Ectodermal cell (in vitro differentiated cells): ENCODE results near the gene DUSP6.

Experiments used
- H3K27ac ChIP-seq: 2 replicates; pipeline ENCODE4 v1.7.0; 2013; ENCODE audit warnings: mild to moderate bottlenecking, low read depth, low read length; ENCODE audit not compliant: insufficient read depth, poor library complexity, severe bottlenecking
- H3K27me3 ChIP-seq: 2 replicates; pipeline ENCODE4 v1.7.0; 2013; ENCODE audit warnings: mild to moderate bottlenecking, low read length; ENCODE audit not compliant: insufficient read depth, control insufficient read depth, poor library complexity, severe bottlenecking
- H3K36me3 ChIP-seq: one replicate; pipeline ENCODE4 v1.7.0; 2013; ENCODE audit warnings: low read length; ENCODE audit not compliant: control insufficient read depth, insufficient read depth
- H3K4me1 ChIP-seq: one replicate; pipeline ENCODE4 v1.7.0; 2013; ENCODE audit warnings: low read length; ENCODE audit not compliant: control insufficient read depth, insufficient read depth
- H3K4me3 ChIP-seq: 2 replicates; pipeline ENCODE4 v1.7.0; 2013; ENCODE audit warnings: low read depth, low read length, control low read depth; ENCODE audit not compliant: insufficient read depth
- H3K9me3 ChIP-seq: 2 replicates; pipeline ENCODE4 v1.7.0; 2013; ENCODE audit warnings: mild to moderate bottlenecking, low read length, moderate library complexity; ENCODE audit not compliant: control insufficient read depth
- WGBS, 2 experiments: methylation state at CpG; one replicate each; pipeline ENCODE4 v1.1.7; 2013; ENCODE audit warnings: missing lambda C conversion rate in 2 of 2; 5-methylcytosine and 5-hydroxymethylcytosine counted together

The DUSP6 gene

GRCh38 chr12:89363084-89363483, 10.8 kb upstream of the DUSP6 start:
- H3K36me3 ChIP-seq = no peaks in the 10 kb centered on the region
- H3K4me1 ChIP-seq = no peaks in the 10 kb centered on the region
- peaks cover 4% of the 10 kb centered on the region for H3K27me3 ChIP-seq
- no peak overlapping the region for H3K27ac ChIP-seq
- H3K9me3 ChIP-seq = no peaks in the 10 kb centered on the region
- no peak overlapping the region for H3K4me3 ChIP-seq
- 93% methylated on average over 4 of the region's 4 CpGs for WGBS, 2 experiments

GRCh38 chr12:89359615-89360014, 7.3 kb upstream of the DUSP6 start:
- no peak overlapping the region for H3K27ac ChIP-seq
- H3K27me3 ChIP-seq = peaks cover 38% of the 10 kb centered on the region
- no peaks in the 10 kb centered on the region for H3K36me3 ChIP-seq
- peaks cover 17% of the 10 kb centered on the region for H3K4me1 ChIP-seq
- WGBS, 2 experiments = 51 to 90% methylated on average over 2 to 3 of the region's 3 CpGs
- H3K9me3 ChIP-seq = no peaks in the 10 kb centered on the region
- no peak overlapping the region for H3K4me3 ChIP-seq

GRCh38 chr12:89358805-89359204, 6.5 kb upstream of the DUSP6 start:
- H3K36me3 ChIP-seq = no peaks in the 10 kb centered on the region
- no peak overlapping the region for H3K4me3 ChIP-seq
- peaks cover 44% of the 10 kb centered on the region for H3K27me3 ChIP-seq
- no peaks in the 10 kb centered on the region for H3K9me3 ChIP-seq
- peaks cover 17% of the 10 kb centered on the region for H3K4me1 ChIP-seq
- H3K27ac ChIP-seq = no peak overlapping the region

- H3K4me3 ChIP-seq = no peak overlapping the region
- no peaks in the 10 kb centered on the region for H3K9me3 ChIP-seq
- 58 to 61% methylated on average over 7 of the region's 7 CpGs for WGBS, 2 experiments
- H3K27me3 ChIP-seq = peaks cover 44% of the 10 kb centered on the region
- peaks cover 17% of the 10 kb centered on the region for H3K4me1 ChIP-seq
- no peaks in the 10 kb centered on the region for H3K36me3 ChIP-seq
- no peak overlapping the region for H3K27ac ChIP-seq
Observed at GRCh38 chr12:89357297-89357730, 5.0 kb upstream of the DUSP6 start.

GRCh38 chr12:89356069-89356665, 3.9 kb upstream of the DUSP6 start:
- 86 to 93% methylated on average over 4 of the region's 4 CpGs for WGBS, 2 experiments
- Histone ChIP-seq H3K27ac (no peak overlapping the region), H3K36me3 (no peaks in the 10 kb centered on the region), H3K27me3 (peaks cover 52% of the 10 kb centered on the region), H3K4me3 (no peak overlapping the region), H3K9me3 (no peaks in the 10 kb centered on the region), H3K4me1 (peaks cover 18% of the 10 kb centered on the region)

- H3K9me3 ChIP-seq = no peaks in the 10 kb centered on the region
- peak overlapping the region; percentile 67 for H3K4me3 ChIP-seq
- H3K27ac ChIP-seq = no peak overlapping the region
- H3K4me1 ChIP-seq = peaks cover 25% of the 10 kb centered on the region
- WGBS, 2 experiments = 41 to 42% methylated on average over 18 of the region's 18 CpGs
- no peaks in the 10 kb centered on the region for H3K36me3 ChIP-seq
- peaks cover 59% of the 10 kb centered on the region for H3K27me3 ChIP-seq
Observed at GRCh38 chr12:89355243-89356068, 3.2 kb upstream of the DUSP6 start.

- Histone ChIP-seq H3K9me3 (no peaks in the 10 kb centered on the region), H3K4me1 (peaks cover 33% of the 10 kb centered on the region), H3K36me3 (no peaks in the 10 kb centered on the region), H3K27me3 (peaks cover 68% of the 10 kb centered on the region), H3K4me3 (peak overlapping the region; percentile 67), H3K27ac (no peak overlapping the region)
- WGBS, 2 experiments = 3 to 4% methylated on average over 17 of the region's 17 CpGs
Observed at GRCh38 chr12:89354612-89355067, 2.3 kb upstream of the DUSP6 start.

GRCh38 chr12:89353823-89354611, 1.7 kb upstream of the DUSP6 start:
- Histone ChIP-seq H3K27me3 (peaks cover 74% of the 10 kb centered on the region), H3K36me3 (peaks cover under 1% of the 10 kb centered on the region), H3K4me1 (peaks cover 40% of the 10 kb centered on the region), H3K27ac (peak overlapping the region; percentile 96), H3K9me3 (no peaks in the 10 kb centered on the region), H3K4me3 (peak overlapping the region; percentile 67)
- WGBS, 2 experiments = 0 to 1% methylated on average over 74 of the region's 74 CpGs

- Histone ChIP-seq H3K4me1 (peaks cover 47% of the 10 kb centered on the region), H3K27me3 (peaks cover 79% of the 10 kb centered on the region), H3K36me3 (peaks cover 5% of the 10 kb centered on the region), H3K27ac (peak overlapping the region; percentile 96), H3K9me3 (no peaks in the 10 kb centered on the region), H3K4me3 (peak overlapping the region; percentile 67)
- WGBS, 2 experiments = 0% methylated on average over 49 of the region's 49 CpGs
Observed at GRCh38 chr12:89353188-89353822, 1.0 kb upstream of the DUSP6 start.

- no peaks in the 10 kb centered on the region for H3K9me3 ChIP-seq
- WGBS, 2 experiments = 0% methylated on average over 10 of the region's 10 CpGs
- peak overlapping the region; percentile 96 for H3K27ac ChIP-seq
- peaks cover 48% of the 10 kb centered on the region for H3K4me1 ChIP-seq
- peak overlapping the region; percentile 60 for H3K4me3 ChIP-seq
- H3K27me3 ChIP-seq = peaks cover 79% of the 10 kb centered on the region
- peaks cover 5% of the 10 kb centered on the region for H3K36me3 ChIP-seq
Observed at GRCh38 chr12:89352242-89352491, 134 bp downstream of the DUSP6 start.
